Colonic mucosa (tissue), 4 donors: ENCODE results near the gene AIRE. TPM values are rescaled to one million over a fixed set of nuclear protein-coding genes. Genes with fewer than 3 reads are reported as not detected.

Experiments used
- DNase-seq: peaks from one replicate; pipeline ENCODE4 v3.0.0-alpha.2; 2020
- H3K27ac ChIP-seq: fragments of 200-600 bp; one replicate; pipeline ENCODE4 v1.8.0; 2021
- H3K27me3 ChIP-seq: fragments of 200-600 bp; one replicate; pipeline ENCODE4 v1.8.0; 2021
- H3K36me3 ChIP-seq: fragments of 200-600 bp; one replicate; pipeline ENCODE4 v1.8.0; 2021
- H3K4me1 ChIP-seq: fragments of 200-600 bp; one replicate; pipeline ENCODE4 v1.8.0; 2021; ENCODE audit warnings: mild to moderate bottlenecking
- H3K4me3 ChIP-seq: fragments of 200-600 bp; one replicate; pipeline ENCODE4 v1.8.0; 2021
- H3K9ac ChIP-seq, 2 donors: one replicate each; pipeline ENCODE4 v1.7.0; 2013; ENCODE audit warnings: control low read depth in 2 of 2, low read depth in 2 of 2, low read length in 2 of 2
- H3K9me3 ChIP-seq: fragments of 200-600 bp; one replicate; pipeline ENCODE4 v1.8.0; 2021
- CTCF ChIP-seq: fragments of 200-600 bp; IDR thresholded peaks from one replicate; pipeline ENCODE4 v1.8.0; 2022; ENCODE audit warnings: antibody characterized with exemption, mild to moderate bottlenecking
- intact Hi-C: fragments of 100-400 bp; cut with DNase I; formaldehyde crosslinking; loops from one replicate; pipeline ENCODE4 v1.14.1; 2022
- total RNA-seq, 2 donors: library from RNA; stranded (reverse); fragmentation: NEBNext Ultra II Directional in 1 of 2; extraction: Animal tissue kit (Norgen Biotek cat#: 25700) in 1 of 2; gene quantifications; one replicate each; pipeline ENCODE4 v1.2.1, GENCODE V29; 2021
- donor health status: healthy.
- donor health status: DM: no; HTN: no; CAD: no.
- donor health status: DM: no; HTN: no; CAD: no.

Gene AIRE
- total RNA-seq, 2 donors from 2014 or later = 0.11 TPM; not detected in 1

GRCh38 chr21:44294391-44295162 is 8.9 kb downstream of the AIRE start:
- Histone ChIP-seq H3K4me3 (no peak overlapping the region), H3K27me3 (no peaks in the 10 kb centered on the region), H3K36me3 (no peaks in the 10 kb centered on the region), H3K27ac (no peak overlapping the region), H3K9ac (no peak overlapping the region), H3K4me1 (no peaks in the 10 kb centered on the region), H3K9me3 (no peaks in the 10 kb centered on the region)
- DNase-seq = peak; percentile 47
- no peak for TF ChIP-seq CTCF
- intact Hi-C loops = no loop called here

- no peak for TF ChIP-seq CTCF
- Histone ChIP-seq H3K27me3 (no peaks in the 10 kb centered on the region), H3K9ac (no peak overlapping the region), H3K9me3 (no peaks in the 10 kb centered on the region), H3K36me3 (no peaks in the 10 kb centered on the region), H3K4me1 (no peaks in the 10 kb centered on the region), H3K4me3 (no peak overlapping the region), H3K27ac (no peak overlapping the region)
- DNase-seq = no peak
- intact Hi-C loops = no loop called here
These were observed 9.5 kb downstream of the AIRE start for GRCh38 chr21:44295163-44295573.

DNA sequence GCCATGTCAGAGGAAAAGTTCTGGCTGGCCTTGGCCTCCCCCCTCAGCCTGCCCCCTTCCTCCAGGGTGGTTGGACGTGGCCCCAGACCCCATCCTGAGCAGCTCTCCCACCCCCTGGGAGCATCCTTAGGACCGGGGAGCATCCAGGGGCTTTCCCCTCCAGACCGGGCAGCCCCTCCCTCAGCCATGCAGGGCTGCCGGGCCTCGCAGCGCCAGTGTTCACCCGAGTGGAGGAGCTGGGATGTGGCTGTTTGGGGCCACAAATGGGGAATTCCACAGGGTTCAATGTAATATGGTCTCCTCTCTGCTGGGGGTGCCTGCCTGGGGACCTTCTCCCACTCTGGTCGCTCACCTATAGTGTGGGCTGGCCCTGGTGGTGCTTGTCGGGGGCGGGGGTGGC is 10.0 kb downstream of the AIRE start:
- TF ChIP-seq CTCF = no peak
- Histone ChIP-seq H3K4me1 (no peaks in the 10 kb centered on the region), H3K27ac (no peak overlapping the region), H3K4me3 (no peak overlapping the region), H3K36me3 (no peaks in the 10 kb centered on the region), H3K9ac (no peak overlapping the region), H3K9me3 (no peaks in the 10 kb centered on the region), H3K27me3 (no peaks in the 10 kb centered on the region)
- DNase-seq = no peak
- intact Hi-C loops = no loop called here

- Histone ChIP-seq H3K27me3 (no peaks in the 10 kb centered on the region), H3K4me1 (peaks cover 2% of the 10 kb centered on the region), H3K4me3 (no peak overlapping the region), H3K36me3 (no peaks in the 10 kb centered on the region), H3K9ac (no peak overlapping the region), H3K27ac (no peak overlapping the region), H3K9me3 (no peaks in the 10 kb centered on the region)
- DNase-seq = no peak
- no peak for TF ChIP-seq CTCF
- intact Hi-C loops = no loop called here
These were observed 10.4 kb downstream of the AIRE start for GRCh38 chr21:44296103-44296519.

DNA sequence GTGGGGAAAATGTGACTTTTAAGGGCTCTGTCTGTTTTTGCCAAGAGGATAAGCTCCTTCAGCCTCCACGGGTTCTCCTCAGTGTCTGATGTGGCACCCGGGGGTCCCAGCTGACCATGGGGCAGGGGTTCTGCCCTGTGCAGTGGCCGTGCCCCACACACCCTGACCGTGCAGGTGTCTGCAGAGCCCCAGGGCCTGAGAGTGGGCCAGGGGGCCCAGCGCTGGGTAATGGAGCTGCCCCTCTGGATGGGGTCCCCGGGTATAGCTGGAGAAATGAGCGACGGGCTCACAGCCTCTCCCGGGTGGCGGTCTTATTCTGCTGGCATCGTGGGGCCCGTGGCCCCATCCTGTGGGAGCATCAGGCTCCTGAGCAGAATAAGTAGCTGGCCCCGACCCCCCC is 11.2 kb downstream of the AIRE start:
- intact Hi-C loops = no loop called here
- Histone ChIP-seq H3K36me3 (no peaks in the 10 kb centered on the region), H3K9me3 (no peaks in the 10 kb centered on the region), H3K4me3 (no peak overlapping the region), H3K27ac (no peak overlapping the region), H3K9ac (no peak overlapping the region), H3K27me3 (no peaks in the 10 kb centered on the region), H3K4me1 (peaks cover 10% of the 10 kb centered on the region)
- no peak for TF ChIP-seq CTCF
- no peak for DNase-seq
